ENCODE results near the gene ZNF367. TPM values are rescaled to one million over a fixed set of nuclear protein-coding genes. Genes with fewer than 3 reads are reported as not detected.

ZNF367 gene
- polyA plus RNA-seq, 1 donor (not counting 4 experiments of a cell fraction or from before 2014, with no cell fraction given), result 2.2 TPM

DNA sequence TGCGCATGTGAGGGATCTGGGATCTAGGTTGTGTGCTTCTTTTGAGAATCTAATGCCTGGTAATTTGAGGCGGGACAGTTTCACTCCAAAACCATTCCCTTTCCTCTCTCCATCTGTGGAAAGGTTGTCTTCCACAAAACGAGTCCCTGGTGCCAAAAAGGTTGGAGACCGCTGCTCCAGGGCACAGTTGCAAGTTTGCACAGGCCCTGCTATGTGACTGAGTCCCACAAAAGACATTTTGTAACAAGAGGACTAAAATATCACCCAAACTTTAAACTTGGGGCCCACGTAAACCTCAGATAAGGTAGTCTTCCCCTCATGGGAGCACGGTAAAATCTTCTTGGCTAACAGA is 5.8 kb upstream of the ZNF367 start:
- peak overlapping the region; percentile 55 for H2AFZ ChIP-seq (ENCODE audit: control insufficient read depth, low read length)
- TF ChIP-seq EZH2 (IDR thresholded peaks at IDR 0.05; ENCODE audit: low read length) (no peak), CTCF (optimal IDR thresholded peaks at IDR 0.05 in 1 of 3, IDR thresholded peaks at IDR 0.05 in 1 of 3, conservative IDR thresholded peaks at IDR 0.05 in 1 of 3; ENCODE audit: extremely low read depth in 1 of 3, insufficient read depth in 2 of 3, low read length in 3 of 3) (no peak)
- FAIRE-seq (peak; percentile 75), DNase-seq (ENCODE audit: low read depth, low spot score) (no peak)
- H3K9me1 ChIP-seq (ENCODE audit: control insufficient read depth, extremely low read depth, insufficient read depth, low read length), result no peaks in the 10 kb centered on the region
- H3K4me1 ChIP-seq (ENCODE audit: control insufficient read depth, extremely low read depth, insufficient read depth, low read length), result peaks cover 34% of the 10 kb centered on the region
- H3K4me2 ChIP-seq (ENCODE audit: control insufficient read depth, extremely low read depth, insufficient read depth, low read depth, low read length), result peak overlapping the region; percentile 59
- no peaks in the 10 kb centered on the region for H3K36me3 ChIP-seq (ENCODE audit: control insufficient read depth in 2 of 2, extremely low read depth in 1 of 2, insufficient read depth in 2 of 2, low read length in 2 of 2)
- peak overlapping the region; percentile 41 for H3K27ac ChIP-seq (ENCODE audit: control insufficient read depth, insufficient read depth, low read length)
- peak overlapping the region; percentile 43 for H3K9ac ChIP-seq (ENCODE audit: control insufficient read depth, extremely low read depth, insufficient read depth, low read length)
- no peaks in the 10 kb centered on the region for H3K27me3 ChIP-seq (ENCODE audit: control insufficient read depth, extremely low read depth, insufficient read depth, low read length)
- dilution Hi-C loops (cut with MboI; ENCODE audit: extremely low pct_ligation_motif_present, low sequenced_read_pairs), result no loop called here
- H3K4me3 ChIP-seq (ENCODE audit: control insufficient read depth in 2 of 3, extremely low read depth in 1 of 3, insufficient read depth in 2 of 3, low read depth in 1 of 3, low read length in 3 of 3), result peak overlapping the region in 1 of 3 experiments; percentile 6
- H3K9me3 ChIP-seq (ENCODE audit: control insufficient read depth, low read depth, low read length), result no peaks in the 10 kb centered on the region
- no peaks in the 10 kb centered on the region for H3K79me2 ChIP-seq (ENCODE audit: control insufficient read depth, insufficient read depth, low read length)
- no peaks in the 10 kb centered on the region for H4K20me1 ChIP-seq (ENCODE audit: control insufficient read depth, extremely low read depth, insufficient read depth, low read length)

GRCh38 chr9:96423322-96423984 is 5.3 kb upstream of the ZNF367 start:
- Histone ChIP-seq H3K4me1 (ENCODE audit: control insufficient read depth, extremely low read depth, insufficient read depth, low read length) (peaks cover 34% of the 10 kb centered on the region), H3K4me3 (ENCODE audit: control insufficient read depth in 2 of 3, extremely low read depth in 1 of 3, insufficient read depth in 2 of 3, low read depth in 1 of 3, low read length in 3 of 3) (peak overlapping the region in 1 of 3 experiments; percentile 6), H3K36me3 (ENCODE audit: control insufficient read depth in 2 of 2, extremely low read depth in 1 of 2, insufficient read depth in 2 of 2, low read length in 2 of 2) (no peaks in the 10 kb centered on the region), H3K9me3 (ENCODE audit: control insufficient read depth, low read depth, low read length) (no peaks in the 10 kb centered on the region), H3K9ac (ENCODE audit: control insufficient read depth, extremely low read depth, insufficient read depth, low read length) (peak overlapping the region; percentile 2), H3K79me2 (ENCODE audit: control insufficient read depth, insufficient read depth, low read length) (no peaks in the 10 kb centered on the region), H3K27ac (ENCODE audit: control insufficient read depth, insufficient read depth, low read length) (peak overlapping the region; percentile 40), H3K27me3 (ENCODE audit: control insufficient read depth, extremely low read depth, insufficient read depth, low read length) (no peaks in the 10 kb centered on the region), H4K20me1 (ENCODE audit: control insufficient read depth, extremely low read depth, insufficient read depth, low read length) (no peaks in the 10 kb centered on the region), H3K9me1 (ENCODE audit: control insufficient read depth, extremely low read depth, insufficient read depth, low read length) (no peaks in the 10 kb centered on the region), H2AFZ (ENCODE audit: control insufficient read depth, low read length) (peak overlapping the region; percentile 55), H3K4me2 (ENCODE audit: control insufficient read depth, extremely low read depth, insufficient read depth, low read depth, low read length) (peak overlapping the region; percentile 59)
- dilution Hi-C loops (cut with MboI; ENCODE audit: extremely low pct_ligation_motif_present, low sequenced_read_pairs), result no loop called here
- FAIRE-seq (no peak), DNase-seq (ENCODE audit: low read depth, low spot score) (no peak)
- TF ChIP-seq EZH2 (IDR thresholded peaks at IDR 0.05; ENCODE audit: low read length) (no peak), CTCF (optimal IDR thresholded peaks at IDR 0.05 in 1 of 3, IDR thresholded peaks at IDR 0.05 in 1 of 3, conservative IDR thresholded peaks at IDR 0.05 in 1 of 3; ENCODE audit: extremely low read depth in 1 of 3, insufficient read depth in 2 of 3, low read length in 3 of 3) (peak in 1 of 3 experiments; percentile 43)

Data from keratinocyte (primary cell).